Esophagus muscularis mucosa (tissue), 4 donors: ENCODE measurements around the gene NEUROG3. TPM values are rescaled to one million over a fixed set of nuclear protein-coding genes. Genes with fewer than 3 reads are reported as not detected.

Experiments
- DNase-seq: peaks from one replicate; pipeline ENCODE4 v3.0.0-alpha.2; 2017; ENCODE audit errors: extremely low spot score
- H3K27ac ChIP-seq, 4 donors: fragments of 200-600 bp; sonication (generic); replicated peaks in 1 of 4; 1 replicate in 3 of 4; 2 replicates in 1 of 4; pipeline ENCODE4 v1.5.1; 2016 to 2019; ENCODE audit warnings: mild to moderate bottlenecking in 1 of 4
- H3K27me3 ChIP-seq, 4 donors: fragments of 200-600 bp; sonication (generic); one replicate each; pipeline versions ENCODE4 v1.5.1 to v1.6.0; 2016 to 2019
- H3K36me3 ChIP-seq, 4 donors: fragments of 200-600 bp; sonication (generic); one replicate each; pipeline ENCODE4 v1.5.1; 2016 to 2019
- H3K4me1 ChIP-seq, 4 donors: fragments of 200-600 bp; sonication (generic); one replicate each; pipeline ENCODE4 v1.5.1; 2016 to 2019
- H3K4me3 ChIP-seq, 4 donors: fragments of 200-600 bp; sonication (generic); 1 replicate in 2 of 4; 2 replicates in 2 of 4; pipeline ENCODE4 v1.5.1; 2016 to 2019; ENCODE audit warnings: mild to moderate bottlenecking in 4 of 4, moderate library complexity in 1 of 4
- H3K9me3 ChIP-seq, 4 donors: fragments of 200-600 bp; sonication (generic); 1 replicate in 3 of 4; 2 replicates in 1 of 4; pipeline ENCODE4 v1.5.1; 2016 to 2019
- EP300 ChIP-seq: sonication (generic); formaldehyde crosslinking; IDR thresholded peaks from one replicate; pipeline ENCODE4 v1.6.1; 2017; ENCODE audit warnings: antibody characterized with exemption
- POLR2A ChIP-seq: fragments of 450-650 bp; IDR thresholded peaks from one replicate; pipeline ENCODE4 v1.6.1; 2017; ENCODE audit warnings: antibody characterized with exemption, moderate library complexity, mild to moderate bottlenecking, low read depth
- POLR2AphosphoS5 ChIP-seq, 2 donors: sonication (generic); formaldehyde crosslinking; IDR thresholded peaks; one replicate each; pipeline ENCODE4 v1.6.1; 2017; ENCODE audit warnings: antibody characterized with exemption in 2 of 2
- WGBS: methylation state at CpG from one replicate; pipeline ENCODE4 v1.1.5; 2018; 5-methylcytosine and 5-hydroxymethylcytosine counted together
- intact Hi-C: fragments of 100-400 bp; cut with DNase I; formaldehyde crosslinking; loops from one replicate; pipeline ENCODE4 v1.15.1; 2023
- total RNA-seq, 4 donors: library from RNA; depleted of rRNA; stranded (reverse); fragments of >200 nt; gene quantifications; one replicate each; pipeline versions ENCODE4 v1.1.0 to v1.2.1, GENCODE V29; 2016
- TF ChIP-seq, protein P1 (sequence below), 3 experiments: fragments of 200-600 bp in 2 of 3; fragments of 450-650 bp in 1 of 3; sonication (generic) in 2 of 3; IDR thresholded peaks; one replicate each; pipeline ENCODE4 v1.5.1; 2017 to 2019; ENCODE audit warnings: antibody characterized with exemption in 3 of 3, mild to moderate bottlenecking in 2 of 3, moderate library complexity in 1 of 3

NEUROG3 gene
- total RNA-seq, 4 donors from 2014 or later: 0.66 TPM; not detected in 3

GRCh38 chr10:69588358-69588757, 15.1 kb upstream of the NEUROG3 start:
- TF ChIP-seq EP300 (no peak), POLR2AphosphoS5 (IDR thresholded peaks at IDR 0.05) (no peak), POLR2A (no peak)
- TF ChIP-seq, protein P1, sequence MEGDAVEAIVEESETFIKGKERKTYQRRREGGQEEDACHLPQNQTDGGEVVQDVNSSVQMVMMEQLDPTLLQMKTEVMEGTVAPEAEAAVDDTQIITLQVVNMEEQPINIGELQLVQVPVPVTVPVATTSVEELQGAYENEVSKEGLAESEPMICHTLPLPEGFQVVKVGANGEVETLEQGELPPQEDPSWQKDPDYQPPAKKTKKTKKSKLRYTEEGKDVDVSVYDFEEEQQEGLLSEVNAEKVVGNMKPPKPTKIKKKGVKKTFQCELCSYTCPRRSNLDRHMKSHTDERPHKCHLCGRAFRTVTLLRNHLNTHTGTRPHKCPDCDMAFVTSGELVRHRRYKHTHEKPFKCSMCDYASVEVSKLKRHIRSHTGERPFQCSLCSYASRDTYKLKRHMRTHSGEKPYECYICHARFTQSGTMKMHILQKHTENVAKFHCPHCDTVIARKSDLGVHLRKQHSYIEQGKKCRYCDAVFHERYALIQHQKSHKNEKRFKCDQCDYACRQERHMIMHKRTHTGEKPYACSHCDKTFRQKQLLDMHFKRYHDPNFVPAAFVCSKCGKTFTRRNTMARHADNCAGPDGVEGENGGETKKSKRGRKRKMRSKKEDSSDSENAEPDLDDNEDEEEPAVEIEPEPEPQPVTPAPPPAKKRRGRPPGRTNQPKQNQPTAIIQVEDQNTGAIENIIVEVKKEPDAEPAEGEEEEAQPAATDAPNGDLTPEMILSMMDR (IDR thresholded peaks at IDR 0.05): no peak
- intact Hi-C loops: no loop called here
- H3K4me1 ChIP-seq: no peaks in the 10 kb centered on the region
- DNase-seq: no peak
- no peaks in the 10 kb centered on the region for H3K9me3 ChIP-seq
- H3K27me3 ChIP-seq: no peaks in the 10 kb centered on the region
- H3K4me3 ChIP-seq: no peak overlapping the region
- 28% methylated on average over 3 of the region's 3 CpGs for WGBS
- H3K27ac ChIP-seq: no peak overlapping the region
- no peaks in the 10 kb centered on the region for H3K36me3 ChIP-seq

DNA sequence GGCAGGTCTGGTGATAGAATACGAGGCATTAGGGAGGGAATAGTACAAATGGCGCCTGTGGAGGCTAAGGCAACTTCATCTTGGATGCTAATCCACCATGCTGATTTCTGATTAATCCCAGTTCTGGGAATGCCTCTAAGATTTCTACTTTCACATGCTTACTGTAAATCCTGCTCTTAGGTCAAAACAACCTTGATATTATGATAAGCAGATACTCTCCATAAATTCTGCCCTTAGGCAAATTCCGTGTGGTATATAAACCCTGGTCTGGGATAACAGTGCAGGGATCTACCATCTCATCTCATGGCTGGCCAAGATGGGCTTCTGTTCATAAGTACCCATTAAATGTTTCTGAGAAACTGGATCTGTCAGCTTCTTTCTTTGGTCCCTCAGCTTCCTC, 11.4 kb upstream of the NEUROG3 start:
- no peaks in the 10 kb centered on the region for H3K4me1 ChIP-seq
- WGBS: 89% methylated on average over 3 of the region's 3 CpGs
- no peak overlapping the region for H3K4me3 ChIP-seq
- no peak for TF ChIP-seq POLR2AphosphoS5 (IDR thresholded peaks at IDR 0.05)
- no peak for TF ChIP-seq EP300
- no peak for TF ChIP-seq POLR2A
- TF ChIP-seq, protein P1 (IDR thresholded peaks at IDR 0.05): no peak
- H3K36me3 ChIP-seq: no peaks in the 10 kb centered on the region
- no peak overlapping the region for H3K27ac ChIP-seq
- peaks cover 0 to 20% (median 3%) of the 10 kb centered on the region in 4 donors for H3K27me3 ChIP-seq
- intact Hi-C loops: no loop called here
- no peaks in the 10 kb centered on the region for H3K9me3 ChIP-seq
- no peak for DNase-seq

GRCh38 chr10:69583106-69583505, 9.9 kb upstream of the NEUROG3 start:
- no peak overlapping the region for H3K27ac ChIP-seq
- no peak for DNase-seq
- no peaks in the 10 kb centered on the region for H3K4me1 ChIP-seq
- 49% methylated on average over 2 of the region's 2 CpGs for WGBS
- no peak for TF ChIP-seq POLR2A
- no peak for TF ChIP-seq EP300
- TF ChIP-seq, protein P1 (IDR thresholded peaks at IDR 0.05): no peak
- no peak for TF ChIP-seq POLR2AphosphoS5 (IDR thresholded peaks at IDR 0.05)
- no peak overlapping the region for H3K4me3 ChIP-seq
- H3K27me3 ChIP-seq: peaks cover 0 to 36% (median 5%) of the 10 kb centered on the region in 4 donors
- H3K9me3 ChIP-seq: no peaks in the 10 kb centered on the region
- intact Hi-C loops: no loop called here
- no peaks in the 10 kb centered on the region for H3K36me3 ChIP-seq

DNA sequence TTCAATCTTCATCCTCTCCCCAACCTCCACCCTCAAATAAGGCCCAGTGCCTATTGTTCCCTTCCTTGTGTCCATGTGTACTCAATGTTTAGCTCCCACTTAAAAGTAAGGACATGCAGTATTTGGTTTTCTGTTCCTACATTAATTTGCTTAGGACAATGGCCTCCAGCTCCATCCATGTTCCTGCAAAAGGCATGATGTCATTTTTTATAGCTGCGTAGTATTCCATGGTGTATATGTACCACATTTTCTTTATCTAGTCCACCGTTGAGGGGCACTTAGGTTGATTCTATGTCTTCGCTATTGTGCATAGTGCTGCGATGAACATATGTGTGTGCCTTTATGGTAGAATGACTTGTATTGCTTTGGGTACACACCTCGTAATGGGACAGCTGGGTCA, 7.2 kb upstream of the NEUROG3 start:
- intact Hi-C loops: no loop called here
- H3K27me3 ChIP-seq: peaks cover 0 to 61% (median 12%) of the 10 kb centered on the region in 4 donors
- DNase-seq: no peak
- H3K27ac ChIP-seq: no peak overlapping the region
- no peak for TF ChIP-seq POLR2A
- no peaks in the 10 kb centered on the region for H3K4me1 ChIP-seq
- H3K9me3 ChIP-seq: no peaks in the 10 kb centered on the region
- H3K36me3 ChIP-seq: no peaks in the 10 kb centered on the region
- WGBS: 79% methylated on average over 5 of the region's 5 CpGs
- H3K4me3 ChIP-seq: no peak overlapping the region

DNA sequence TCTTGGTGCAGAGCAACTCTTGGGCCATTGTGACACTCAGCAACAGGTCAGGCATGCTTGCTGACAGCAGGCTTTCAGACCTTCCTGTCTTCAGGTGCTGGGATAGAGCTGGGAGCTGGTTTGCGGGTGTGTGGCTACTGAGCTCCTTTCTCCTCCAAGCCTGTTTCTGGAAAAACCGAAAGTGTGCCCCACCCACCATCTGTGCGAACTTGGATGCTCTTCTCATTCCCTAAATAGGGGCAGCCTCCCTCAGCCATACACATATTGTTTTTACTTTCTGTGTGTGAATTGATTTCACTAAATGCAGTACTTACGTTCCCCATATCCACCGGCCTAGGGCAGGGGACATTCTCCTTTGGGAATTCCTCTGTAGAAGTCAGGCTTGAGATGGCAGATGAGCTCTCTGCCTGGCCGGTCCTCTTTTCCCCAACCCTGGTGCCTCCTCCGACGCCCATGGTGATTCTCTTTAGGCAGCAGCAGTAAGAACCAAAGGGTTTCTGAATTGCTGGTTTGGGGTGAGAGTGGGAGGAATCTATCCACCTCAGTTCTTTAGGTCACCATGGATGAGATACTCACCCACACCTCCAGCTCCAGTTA, 6.3 kb upstream of the NEUROG3 start:
- no peak for DNase-seq
- intact Hi-C loops: no loop called here
- H3K4me1 ChIP-seq: peaks cover 0 to 6% (median 4%) of the 10 kb centered on the region in 4 donors
- H3K4me3 ChIP-seq: no peak overlapping the region
- TF ChIP-seq EP300 (no peak), POLR2A (no peak), POLR2AphosphoS5 (IDR thresholded peaks at IDR 0.05) (no peak)
- TF ChIP-seq, protein P1 (IDR thresholded peaks at IDR 0.05): no peak
- no peaks in the 10 kb centered on the region for H3K9me3 ChIP-seq
- whole genome bisulfite sequencing: 21% methylated on average over 8 of the region's 8 CpGs
- H3K27me3 ChIP-seq: peaks cover 0 to 70% (median 13%) of the 10 kb centered on the region in 4 donors
- H3K27ac ChIP-seq: no peak overlapping the region
- H3K36me3 ChIP-seq: no peaks in the 10 kb centered on the region
